Measurements from ENCODE around the gene TEX22. TPM values are rescaled to one million over a fixed set of nuclear protein-coding genes. Genes with fewer than 3 reads are reported as not detected.
A peak's percentile ranks its signal among the peaks of the same experiment; 100 is the strongest.

TEX22 gene
- total RNA-seq, 1 experiment from 2014 or later = 0.87 TPM

- TF ChIP-seq AFF4 (CRISPR knock-in tag; IDR thresholded peaks at IDR 0.05; ENCODE audit: borderline replicate concordance) (no peak), CREB1 (CRISPR knock-in tag; IDR thresholded peaks at IDR 0.05) (no peak)
Measured at GRCh38 chr14:105447651-105448640, 49.6 kb downstream of the TEX22 start (continued).

DNA sequence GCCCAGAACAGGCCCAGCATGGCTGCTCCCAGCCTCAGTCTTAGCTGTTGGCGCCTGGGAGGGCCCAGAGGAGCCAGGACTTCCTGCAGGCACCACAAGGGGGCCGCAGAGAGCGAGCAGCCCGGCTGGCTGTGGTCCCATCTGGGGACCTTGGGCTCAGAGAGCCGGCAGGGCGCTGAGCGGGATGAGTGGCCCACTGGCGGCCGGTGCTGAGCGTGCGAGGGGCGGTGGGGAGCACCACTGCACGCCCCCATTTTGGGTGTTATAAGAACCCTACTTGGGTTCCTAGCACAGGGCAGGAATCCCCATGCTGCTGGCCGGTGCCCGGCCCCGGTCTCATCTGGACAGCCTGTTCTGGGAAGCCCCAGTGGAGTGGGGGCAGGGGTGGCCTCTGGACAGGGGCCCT is 50.4 kb downstream of the TEX22 start:
- H3K27ac Mint-ChIP-seq = no peak overlapping the region
- H3K27me3 Mint-ChIP-seq (ENCODE audit: low read depth) = no peaks in the 10 kb centered on the region
- ChIA-PET CTCF (interaction anchor here (0.6 to 2.0 kb wide), 22 partner anchors 9 to 419 kb away, joined by 3 to 16 read pairs (median 4); partner anchors contain the start of gene CRIP1), POLR2A (no interaction called here)
- DNase-seq (ENCODE audit: low spot score) = peak; percentile 83
- peaks cover 21% of the 10 kb centered on the region for H3K36me3 Mint-ChIP-seq
- H3K4me3 Mint-ChIP-seq = no peak overlapping the region
- no peaks in the 10 kb centered on the region for H3K9me3 Mint-ChIP-seq
- peak; percentile 91 for ATAC-seq
- H3K4me1 Mint-ChIP-seq = no peaks in the 10 kb centered on the region
- TF ChIP-seq, protein P1, sequence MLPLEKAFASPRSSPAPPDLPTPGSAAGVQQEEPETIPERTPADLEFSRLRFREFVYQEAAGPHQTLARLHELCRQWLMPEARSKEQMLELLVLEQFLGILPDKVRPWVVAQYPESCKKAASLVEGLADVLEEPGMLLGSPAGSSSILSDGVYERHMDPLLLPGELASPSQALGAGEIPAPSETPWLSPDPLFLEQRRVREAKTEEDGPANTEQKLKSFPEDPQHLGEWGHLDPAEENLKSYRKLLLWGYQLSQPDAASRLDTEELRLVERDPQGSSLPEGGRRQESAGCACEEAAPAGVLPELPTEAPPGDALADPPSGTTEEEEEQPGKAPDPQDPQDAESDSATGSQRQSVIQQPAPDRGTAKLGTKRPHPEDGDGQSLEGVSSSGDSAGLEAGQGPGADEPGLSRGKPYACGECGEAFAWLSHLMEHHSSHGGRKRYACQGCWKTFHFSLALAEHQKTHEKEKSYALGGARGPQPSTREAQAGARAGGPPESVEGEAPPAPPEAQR (CRISPR knock-in tag; IDR thresholded peaks at IDR 0.05) = no peak
- peak; percentile 63; the same call in 1 of the 2 replicates for TF ChIP-seq HMGXB4 (CRISPR knock-in tag; IDR thresholded peaks at IDR 0.05)
- TF ChIP-seq, protein P2, sequence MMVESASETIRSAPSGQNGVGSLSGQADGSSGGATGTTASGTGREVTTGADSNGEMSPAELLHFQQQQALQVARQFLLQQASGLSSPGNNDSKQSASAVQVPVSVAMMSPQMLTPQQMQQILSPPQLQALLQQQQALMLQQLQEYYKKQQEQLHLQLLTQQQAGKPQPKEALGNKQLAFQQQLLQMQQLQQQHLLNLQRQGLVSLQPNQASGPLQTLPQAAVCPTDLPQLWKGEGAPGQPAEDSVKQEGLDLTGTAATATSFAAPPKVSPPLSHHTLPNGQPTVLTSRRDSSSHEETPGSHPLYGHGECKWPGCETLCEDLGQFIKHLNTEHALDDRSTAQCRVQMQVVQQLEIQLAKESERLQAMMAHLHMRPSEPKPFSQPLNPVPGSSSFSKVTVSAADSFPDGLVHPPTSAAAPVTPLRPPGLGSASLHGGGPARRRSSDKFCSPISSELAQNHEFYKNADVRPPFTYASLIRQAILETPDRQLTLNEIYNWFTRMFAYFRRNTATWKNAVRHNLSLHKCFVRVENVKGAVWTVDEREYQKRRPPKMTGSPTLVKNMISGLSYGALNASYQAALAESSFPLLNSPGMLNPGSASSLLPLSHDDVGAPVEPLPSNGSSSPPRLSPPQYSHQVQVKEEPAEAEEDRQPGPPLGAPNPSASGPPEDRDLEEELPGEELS (CRISPR knock-in tag; IDR thresholded peaks at IDR 0.05) = no peak
- no peak for TF ChIP-seq JAZF1 (CRISPR knock-in tag; IDR thresholded peaks at IDR 0.05)
- TF ChIP-seq ZNF532 (CRISPR knock-in tag; IDR thresholded peaks at IDR 0.05; ENCODE audit: borderline replicate concordance) = no peak
- TF ChIP-seq SP1 (CRISPR knock-in tag; conservative IDR thresholded peaks at IDR 0.05) = no peak
- no peak for TF ChIP-seq KAT7 (CRISPR knock-in tag; IDR thresholded peaks at IDR 0.05; ENCODE audit: borderline replicate concordance)
- TF ChIP-seq, protein P3, sequence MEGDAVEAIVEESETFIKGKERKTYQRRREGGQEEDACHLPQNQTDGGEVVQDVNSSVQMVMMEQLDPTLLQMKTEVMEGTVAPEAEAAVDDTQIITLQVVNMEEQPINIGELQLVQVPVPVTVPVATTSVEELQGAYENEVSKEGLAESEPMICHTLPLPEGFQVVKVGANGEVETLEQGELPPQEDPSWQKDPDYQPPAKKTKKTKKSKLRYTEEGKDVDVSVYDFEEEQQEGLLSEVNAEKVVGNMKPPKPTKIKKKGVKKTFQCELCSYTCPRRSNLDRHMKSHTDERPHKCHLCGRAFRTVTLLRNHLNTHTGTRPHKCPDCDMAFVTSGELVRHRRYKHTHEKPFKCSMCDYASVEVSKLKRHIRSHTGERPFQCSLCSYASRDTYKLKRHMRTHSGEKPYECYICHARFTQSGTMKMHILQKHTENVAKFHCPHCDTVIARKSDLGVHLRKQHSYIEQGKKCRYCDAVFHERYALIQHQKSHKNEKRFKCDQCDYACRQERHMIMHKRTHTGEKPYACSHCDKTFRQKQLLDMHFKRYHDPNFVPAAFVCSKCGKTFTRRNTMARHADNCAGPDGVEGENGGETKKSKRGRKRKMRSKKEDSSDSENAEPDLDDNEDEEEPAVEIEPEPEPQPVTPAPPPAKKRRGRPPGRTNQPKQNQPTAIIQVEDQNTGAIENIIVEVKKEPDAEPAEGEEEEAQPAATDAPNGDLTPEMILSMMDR (IDR thresholded peaks at IDR 0.05) = peak; percentile 77

All from WTC11 (cell line).